Amniotic epithelial cell (primary cell): Measurements from ENCODE around the gene TM2D3.

Experiments
- DNase-seq: peaks from one replicate; pipeline ENCODE4 v3.0.0-alpha.2; 2010; ENCODE audit warnings: low read depth

TM2D3 gene

DNA sequence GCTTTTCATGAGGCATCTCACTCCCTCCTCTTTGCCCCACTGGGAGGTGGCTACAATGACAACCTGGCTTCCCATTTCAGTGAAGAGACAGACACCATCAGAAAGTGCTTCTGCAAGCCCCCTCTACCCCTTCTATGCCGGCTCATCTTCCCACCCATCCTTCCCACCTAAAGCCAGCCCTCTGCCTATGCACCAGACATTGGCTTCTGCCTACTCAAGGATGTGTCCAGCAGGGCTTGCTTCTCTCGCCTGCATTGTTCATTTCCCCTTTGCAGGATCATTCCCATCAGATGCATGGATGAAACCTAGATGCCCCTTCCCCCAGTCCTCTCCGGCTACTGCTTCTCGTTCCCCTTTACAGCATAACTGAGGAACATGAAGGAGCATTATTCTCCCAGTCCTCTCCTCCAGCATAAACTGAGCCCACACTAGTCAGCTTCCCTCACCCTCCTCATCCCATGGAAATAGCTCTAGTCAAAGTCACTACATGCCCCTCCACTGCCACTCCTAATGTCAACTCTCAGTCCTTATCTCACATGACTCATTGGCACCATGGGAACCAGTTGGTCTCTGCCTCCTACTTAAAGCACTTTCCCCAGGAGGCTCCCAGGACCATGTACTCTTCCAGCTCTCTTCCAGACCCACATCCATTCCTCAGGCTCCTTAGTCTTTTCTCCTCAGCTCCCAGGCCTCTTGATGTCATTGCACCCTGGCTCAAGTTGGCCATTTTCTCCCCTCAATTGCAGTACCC is 47.9 kb downstream of the TM2D3 start:
- no peak for DNase-seq

DNA sequence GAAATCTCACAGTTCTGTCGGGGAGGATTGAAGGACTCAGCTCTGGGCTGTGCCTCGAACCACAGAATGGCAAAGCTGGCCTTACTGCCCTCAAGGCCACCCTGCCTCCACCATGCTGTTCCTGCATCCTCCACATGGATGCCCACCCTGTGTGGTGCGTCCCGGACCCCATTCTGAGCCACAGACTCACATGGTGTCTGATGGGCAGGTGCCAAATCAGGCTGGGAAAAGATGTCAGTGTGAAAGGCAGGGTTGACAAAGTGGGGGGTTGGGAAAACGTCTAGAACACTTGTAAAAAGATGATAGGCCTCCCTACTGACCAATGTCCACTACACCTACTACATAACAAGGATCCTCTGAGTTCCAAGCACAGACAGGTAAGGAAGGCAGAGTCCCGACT is 49.4 kb downstream of the TM2D3 start:
- DNase-seq, result no peak

DNA sequence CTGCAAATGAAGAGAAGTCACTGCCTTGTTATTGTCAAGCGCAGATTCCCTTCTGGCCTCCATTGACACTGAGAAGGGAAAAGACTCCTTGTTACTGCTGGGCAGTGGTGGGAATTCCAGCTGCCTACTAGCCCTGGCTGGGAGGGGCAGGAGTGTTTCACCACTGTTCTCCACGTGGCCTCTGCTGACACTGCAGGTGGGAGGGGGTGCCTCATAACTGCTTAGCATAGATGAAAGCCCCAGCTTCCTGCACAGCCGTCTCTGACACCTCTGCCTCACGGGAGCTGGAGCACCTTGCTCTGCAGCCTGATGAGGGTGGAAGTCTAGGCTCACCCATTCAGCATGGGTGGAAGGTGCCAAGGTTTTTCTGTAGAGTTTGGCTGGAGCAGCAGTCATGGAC is 52.1 kb downstream of the TM2D3 start:
- no peak for DNase-seq

DNA sequence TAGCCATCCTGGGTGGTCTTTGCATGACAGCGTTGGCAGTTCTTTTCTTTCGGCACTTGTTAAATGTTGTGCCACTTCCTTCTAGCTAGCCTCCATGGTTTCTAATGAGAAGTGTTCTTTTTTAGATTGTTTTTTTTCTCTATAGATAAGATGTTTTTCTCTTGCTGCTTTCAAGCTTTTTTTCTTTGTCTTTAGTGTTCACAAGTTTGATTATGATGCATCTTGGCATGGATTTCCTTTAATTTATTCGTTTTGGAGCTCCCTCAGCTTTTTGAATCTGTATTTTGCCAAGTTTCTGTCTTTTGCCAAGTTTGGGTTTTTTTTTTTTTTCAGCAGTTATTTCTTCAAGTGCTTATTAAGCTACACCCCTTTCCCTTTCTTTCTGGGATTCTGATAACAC is 53.1 kb downstream of the TM2D3 start:
- no peak for DNase-seq

DNA sequence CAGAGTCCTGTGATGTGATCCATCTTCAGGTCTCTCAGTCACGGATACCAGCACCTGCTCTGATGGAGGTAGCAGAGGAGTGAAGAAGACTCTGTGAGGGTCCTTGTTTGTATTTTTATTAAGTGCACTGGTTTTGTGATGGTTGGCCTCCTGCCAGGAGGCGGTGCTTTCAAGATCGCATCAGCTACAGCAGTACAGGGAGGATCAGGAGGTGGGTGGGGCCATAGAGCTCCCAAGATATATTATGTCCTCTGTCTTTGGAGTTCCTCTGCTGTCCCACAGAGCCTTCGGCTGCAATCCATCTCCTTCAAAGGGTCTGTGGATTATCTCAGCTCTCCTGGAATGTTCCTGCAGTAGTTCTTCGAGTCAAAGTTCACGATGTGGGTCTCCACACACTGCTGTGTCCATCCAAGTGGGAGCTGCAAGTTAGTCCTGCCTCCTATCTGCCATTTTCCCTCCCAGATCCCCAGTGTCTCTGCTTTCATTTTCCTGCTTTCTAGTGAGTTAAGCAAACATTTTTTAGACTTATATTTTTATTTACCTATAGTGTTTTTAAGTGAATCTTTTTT is 54.7 kb downstream of the TM2D3 start:
- no peak for DNase-seq

DNA sequence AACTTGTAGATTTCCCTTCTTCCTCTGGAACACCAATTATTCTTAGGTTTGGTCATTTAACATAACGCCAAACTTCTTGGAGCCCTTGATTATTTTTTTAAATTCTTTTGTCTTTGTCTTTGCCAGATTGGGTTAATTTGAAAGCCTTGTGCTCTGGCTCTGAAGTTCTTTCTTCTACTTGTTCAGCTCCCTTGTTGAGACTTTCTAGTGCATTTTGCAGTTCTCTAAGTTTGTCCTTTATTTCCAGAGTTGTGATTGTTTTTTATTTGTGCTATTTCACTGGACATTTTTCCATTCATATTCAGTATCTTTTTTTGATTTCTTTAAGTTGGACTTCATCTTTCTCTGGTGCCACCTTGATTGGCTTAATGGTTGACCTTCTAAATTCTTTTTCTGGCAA is 55.5 kb downstream of the TM2D3 start:
- no peak for DNase-seq
